H1 (cell line): ENCODE measurements around the gene PTCH2. TPM values are rescaled to one million over a fixed set of nuclear protein-coding genes. Genes with fewer than 3 reads are reported as not detected.

Experiments
- BCL11A ChIP-seq, 2 experiments: IDR thresholded peaks; one replicate each; pipeline ENCODE4 v1.6.1; 2011; ENCODE audit warnings: low read depth in 2 of 2, low read length in 2 of 2, mild to moderate bottlenecking in 2 of 2
- KDM4A ChIP-seq: IDR thresholded peaks from one replicate; pipeline ENCODE4 v1.7.1; 2012; ENCODE audit warnings: low read depth, mild to moderate bottlenecking, moderate library complexity, low read length, inconsistent platforms; ENCODE audit not compliant: severe bottlenecking
- MAFK ChIP-seq: IDR thresholded peaks from 2 replicates; pipeline ENCODE4 v1.6.1; 2012; ENCODE audit warnings: low read depth, mild to moderate bottlenecking, improper control_type of control experiment, low read length
- RXRA ChIP-seq: IDR thresholded peaks from 2 replicates; pipeline ENCODE4 v1.6.1; 2011; ENCODE audit warnings: low read depth, mild to moderate bottlenecking, low read length, moderate library complexity; ENCODE audit not compliant: insufficient read depth
- SIN3A ChIP-seq, 2 experiments: IDR thresholded peaks in 1 of 2; conservative IDR thresholded peaks in 1 of 2; 2 replicates each; pipeline ENCODE4 v1.6.1; 2011 to 2012; ENCODE audit warnings: low read length in 2 of 2, improper control_type of control experiment in 1 of 2, low read depth in 1 of 2, mild to moderate bottlenecking in 1 of 2
- SP2 ChIP-seq: IDR thresholded peaks from 2 replicates; pipeline ENCODE4 v1.6.1; 2012; ENCODE audit warnings: mild to moderate bottlenecking, low read length, inconsistent platforms
- TBP ChIP-seq: IDR thresholded peaks from 2 replicates; pipeline ENCODE4 v1.6.1; 2011; ENCODE audit warnings: low read depth, low read length, improper control_type of control experiment
- polyA plus RNA-seq, 7 experiments: library from polyadenylated mRNA; depleted of rRNA in 3 of 7; stranded (reverse) in 5 of 7; unstranded in 2 of 7; fragments of >200 nt in 5 of 7; fragments of 200-250 nt in 2 of 7; gene quantifications; 1 replicate in 5 of 7; 2 replicates in 1 of 7; 4 replicates in 1 of 7; pipeline versions ENCODE4 v1.2.1 to v1.2.3, GENCODE V29; 2011 to 2013; ENCODE audit warnings: missing spikeins in 2 of 7, mixed read lengths in 2 of 7
- total RNA-seq: library from RNA; stranded (reverse); fragmentation: NEBNext Ultra II Directional; extraction: Animal tissue kit (Norgen Biotek cat#: 25700); gene quantifications from 2 replicates; pipeline ENCODE4 v1.2.1, GENCODE V29; 2021
- TF ChIP-seq, protein P1 (sequence below): fragments of 300-600 bp; sonication (generic); IDR thresholded peaks from 2 replicates; pipeline ENCODE4 v1.7.1; 2012; ENCODE audit warnings: low read length, moderate library complexity, mild to moderate bottlenecking, inconsistent platforms; ENCODE audit not compliant: insufficient replicate concordance

PTCH2 gene
- total and polyA plus RNA-seq, 2 of the 8 experiments (the other 6 are each of a cell fraction or from before 2014, with no cell fraction given), result 0.35 to 1.2 TPM

DNA sequence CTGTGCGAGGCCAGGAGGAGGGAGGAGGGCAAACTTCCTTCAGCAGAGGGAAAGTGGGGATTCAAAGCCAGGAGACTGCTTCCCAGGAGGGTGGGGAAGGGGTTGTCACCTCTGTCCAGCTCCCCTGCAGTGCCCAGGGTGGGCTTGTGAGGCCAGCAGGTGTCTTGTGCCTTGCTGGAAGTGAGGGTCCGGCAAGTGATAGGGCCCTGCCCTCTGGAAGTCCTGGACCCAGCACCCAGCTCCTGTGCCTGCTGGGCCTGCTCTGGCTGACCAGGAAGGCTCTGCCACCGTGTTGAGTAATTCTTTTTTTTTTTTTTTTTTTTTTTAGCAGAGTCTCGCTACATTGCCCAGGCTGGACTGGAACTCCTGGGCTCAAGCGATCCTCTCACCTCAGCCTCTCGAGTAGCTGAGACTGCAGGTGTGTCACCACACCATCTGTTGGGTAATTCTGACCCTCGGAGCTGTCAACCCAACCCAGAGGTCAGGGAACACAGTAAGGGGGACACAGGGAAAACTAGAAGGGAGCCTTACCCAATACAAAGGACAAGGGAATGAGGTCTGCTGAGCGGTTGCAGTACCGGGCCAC, 56.1 kb downstream of the PTCH2 start (continued):
- TF ChIP-seq RXRA (no peak), SP2 (no peak), TBP (no peak), BCL11A (IDR thresholded peaks at IDR 0.05; ENCODE audit: low read depth in 2 of 2, low read length in 2 of 2) (no peak), SIN3A (conservative IDR thresholded peaks at IDR 0.05 in 1 of 2, IDR thresholded peaks at IDR 0.05 in 1 of 2; ENCODE audit: low read depth in 1 of 2, low read length in 2 of 2) (no peak), MAFK (no peak), KDM4A (no peak)
- TF ChIP-seq, protein P1, sequence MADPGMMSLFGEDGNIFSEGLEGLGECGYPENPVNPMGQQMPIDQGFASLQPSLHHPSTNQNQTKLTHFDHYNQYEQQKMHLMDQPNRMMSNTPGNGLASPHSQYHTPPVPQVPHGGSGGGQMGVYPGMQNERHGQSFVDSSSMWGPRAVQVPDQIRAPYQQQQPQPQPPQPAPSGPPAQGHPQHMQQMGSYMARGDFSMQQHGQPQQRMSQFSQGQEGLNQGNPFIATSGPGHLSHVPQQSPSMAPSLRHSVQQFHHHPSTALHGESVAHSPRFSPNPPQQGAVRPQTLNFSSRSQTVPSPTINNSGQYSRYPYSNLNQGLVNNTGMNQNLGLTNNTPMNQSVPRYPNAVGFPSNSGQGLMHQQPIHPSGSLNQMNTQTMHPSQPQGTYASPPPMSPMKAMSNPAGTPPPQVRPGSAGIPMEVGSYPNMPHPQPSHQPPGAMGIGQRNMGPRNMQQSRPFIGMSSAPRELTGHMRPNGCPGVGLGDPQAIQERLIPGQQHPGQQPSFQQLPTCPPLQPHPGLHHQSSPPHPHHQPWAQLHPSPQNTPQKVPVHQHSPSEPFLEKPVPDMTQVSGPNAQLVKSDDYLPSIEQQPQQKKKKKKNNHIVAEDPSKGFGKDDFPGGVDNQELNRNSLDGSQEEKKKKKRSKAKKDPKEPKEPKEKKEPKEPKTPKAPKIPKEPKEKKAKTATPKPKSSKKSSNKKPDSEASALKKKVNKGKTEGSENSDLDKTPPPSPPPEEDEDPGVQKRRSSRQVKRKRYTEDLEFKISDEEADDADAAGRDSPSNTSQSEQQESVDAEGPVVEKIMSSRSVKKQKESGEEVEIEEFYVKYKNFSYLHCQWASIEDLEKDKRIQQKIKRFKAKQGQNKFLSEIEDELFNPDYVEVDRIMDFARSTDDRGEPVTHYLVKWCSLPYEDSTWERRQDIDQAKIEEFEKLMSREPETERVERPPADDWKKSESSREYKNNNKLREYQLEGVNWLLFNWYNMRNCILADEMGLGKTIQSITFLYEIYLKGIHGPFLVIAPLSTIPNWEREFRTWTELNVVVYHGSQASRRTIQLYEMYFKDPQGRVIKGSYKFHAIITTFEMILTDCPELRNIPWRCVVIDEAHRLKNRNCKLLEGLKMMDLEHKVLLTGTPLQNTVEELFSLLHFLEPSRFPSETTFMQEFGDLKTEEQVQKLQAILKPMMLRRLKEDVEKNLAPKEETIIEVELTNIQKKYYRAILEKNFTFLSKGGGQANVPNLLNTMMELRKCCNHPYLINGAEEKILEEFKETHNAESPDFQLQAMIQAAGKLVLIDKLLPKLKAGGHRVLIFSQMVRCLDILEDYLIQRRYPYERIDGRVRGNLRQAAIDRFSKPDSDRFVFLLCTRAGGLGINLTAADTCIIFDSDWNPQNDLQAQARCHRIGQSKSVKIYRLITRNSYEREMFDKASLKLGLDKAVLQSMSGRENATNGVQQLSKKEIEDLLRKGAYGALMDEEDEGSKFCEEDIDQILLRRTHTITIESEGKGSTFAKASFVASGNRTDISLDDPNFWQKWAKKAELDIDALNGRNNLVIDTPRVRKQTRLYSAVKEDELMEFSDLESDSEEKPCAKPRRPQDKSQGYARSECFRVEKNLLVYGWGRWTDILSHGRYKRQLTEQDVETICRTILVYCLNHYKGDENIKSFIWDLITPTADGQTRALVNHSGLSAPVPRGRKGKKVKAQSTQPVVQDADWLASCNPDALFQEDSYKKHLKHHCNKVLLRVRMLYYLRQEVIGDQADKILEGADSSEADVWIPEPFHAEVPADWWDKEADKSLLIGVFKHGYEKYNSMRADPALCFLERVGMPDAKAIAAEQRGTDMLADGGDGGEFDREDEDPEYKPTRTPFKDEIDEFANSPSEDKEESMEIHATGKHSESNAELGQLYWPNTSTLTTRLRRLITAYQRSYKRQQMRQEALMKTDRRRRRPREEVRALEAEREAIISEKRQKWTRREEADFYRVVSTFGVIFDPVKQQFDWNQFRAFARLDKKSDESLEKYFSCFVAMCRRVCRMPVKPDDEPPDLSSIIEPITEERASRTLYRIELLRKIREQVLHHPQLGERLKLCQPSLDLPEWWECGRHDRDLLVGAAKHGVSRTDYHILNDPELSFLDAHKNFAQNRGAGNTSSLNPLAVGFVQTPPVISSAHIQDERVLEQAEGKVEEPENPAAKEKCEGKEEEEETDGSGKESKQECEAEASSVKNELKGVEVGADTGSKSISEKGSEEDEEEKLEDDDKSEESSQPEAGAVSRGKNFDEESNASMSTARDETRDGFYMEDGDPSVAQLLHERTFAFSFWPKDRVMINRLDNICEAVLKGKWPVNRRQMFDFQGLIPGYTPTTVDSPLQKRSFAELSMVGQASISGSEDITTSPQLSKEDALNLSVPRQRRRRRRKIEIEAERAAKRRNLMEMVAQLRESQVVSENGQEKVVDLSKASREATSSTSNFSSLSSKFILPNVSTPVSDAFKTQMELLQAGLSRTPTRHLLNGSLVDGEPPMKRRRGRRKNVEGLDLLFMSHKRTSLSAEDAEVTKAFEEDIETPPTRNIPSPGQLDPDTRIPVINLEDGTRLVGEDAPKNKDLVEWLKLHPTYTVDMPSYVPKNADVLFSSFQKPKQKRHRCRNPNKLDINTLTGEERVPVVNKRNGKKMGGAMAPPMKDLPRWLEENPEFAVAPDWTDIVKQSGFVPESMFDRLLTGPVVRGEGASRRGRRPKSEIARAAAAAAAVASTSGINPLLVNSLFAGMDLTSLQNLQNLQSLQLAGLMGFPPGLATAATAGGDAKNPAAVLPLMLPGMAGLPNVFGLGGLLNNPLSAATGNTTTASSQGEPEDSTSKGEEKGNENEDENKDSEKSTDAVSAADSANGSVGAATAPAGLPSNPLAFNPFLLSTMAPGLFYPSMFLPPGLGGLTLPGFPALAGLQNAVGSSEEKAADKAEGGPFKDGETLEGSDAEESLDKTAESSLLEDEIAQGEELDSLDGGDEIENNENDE, result no peak
